MCF 10A (cell line): Measurements from ENCODE around the gene KCNRG. TPM values are rescaled to one million over a fixed set of nuclear protein-coding genes. Genes with fewer than 3 reads are reported as not detected.
A peak's percentile ranks its signal among the peaks of the same experiment; 100 is the strongest.

Source experiments
- BruUV-seq: library from RNA; stranded (reverse); fragments of 400-500 nt; replicated peaks from 2 replicates; lab custom pipeline; 2021; lab: Mats Ljungman, UMichigan
- CTCF ChIA-PET: fragments of 300-600 bp; sonication (Branson Sonifier 250); formaldehyde crosslinking; extraction: SDS; loops from one replicate; lab custom pipeline; 2021; ENCODE audit warnings: antibody characterized with exemption, inconsistent platforms; lab: Yijun Ruan, JAX
- POLR2A ChIA-PET: fragments of 300-600, 350-650 bp; sonication (Branson Sonifier 250); formaldehyde crosslinking; extraction: SDS; loops from one replicate; lab custom pipeline; 2020; ENCODE audit warnings: antibody characterized with exemption, inconsistent platforms; lab: Yijun Ruan, JAX
- DNase-seq: peaks from one replicate; pipeline ENCODE4 v3.0.0-alpha.2; 2018; ENCODE audit not compliant: unreplicated experiment
- H3K27ac Mint-ChIP-seq: one replicate; pipeline ENCODE4 v1.8.0; 2022; ENCODE audit warnings: mild to moderate bottlenecking, low read depth, mixed read lengths; ENCODE audit not compliant: unreplicated experiment
- H3K27me3 Mint-ChIP-seq: one replicate; pipeline ENCODE4 v1.8.0; 2022; ENCODE audit warnings: mixed read lengths; ENCODE audit not compliant: insufficient read depth, unreplicated experiment
- H3K36me3 Mint-ChIP-seq: one replicate; pipeline ENCODE4 v1.8.0; 2022; ENCODE audit warnings: mild to moderate bottlenecking, moderate library complexity, mixed read lengths; ENCODE audit not compliant: insufficient read depth, unreplicated experiment
- H3K4me1 Mint-ChIP-seq: one replicate; pipeline ENCODE4 v1.8.0; 2022; ENCODE audit warnings: mixed read lengths; ENCODE audit not compliant: insufficient read depth, unreplicated experiment
- H3K4me3 Mint-ChIP-seq: one replicate; pipeline ENCODE4 v1.8.0; 2022; ENCODE audit warnings: mild to moderate bottlenecking, moderate library complexity, mixed read lengths; ENCODE audit not compliant: unreplicated experiment
- H3K9me3 Mint-ChIP-seq: one replicate; pipeline ENCODE4 v1.8.0; 2022; ENCODE audit warnings: mixed read lengths; ENCODE audit not compliant: unreplicated experiment
- intact Hi-C: fragments of 100-400 bp; cut with micrococcal nuclease; formaldehyde crosslinking; loops from 2 replicates; pipeline ENCODE4 v1.14.1; 2022
- total RNA-seq: library from RNA; stranded (reverse); gene quantifications from 2 replicates; pipeline ENCODE4 v1.2.3, GENCODE V29; 2022
- TF ChIP-seq, protein P1 (sequence below): fragments of 200-600 bp; IDR thresholded peaks from one replicate; pipeline ENCODE4 v1.8.0; 2022; ENCODE audit warnings: antibody characterized with exemption, mild to moderate bottlenecking; ENCODE audit not compliant: unreplicated experiment

The KCNRG gene
- total RNA-seq, 1 experiment from 2014 or later: 0.28 TPM

DNA sequence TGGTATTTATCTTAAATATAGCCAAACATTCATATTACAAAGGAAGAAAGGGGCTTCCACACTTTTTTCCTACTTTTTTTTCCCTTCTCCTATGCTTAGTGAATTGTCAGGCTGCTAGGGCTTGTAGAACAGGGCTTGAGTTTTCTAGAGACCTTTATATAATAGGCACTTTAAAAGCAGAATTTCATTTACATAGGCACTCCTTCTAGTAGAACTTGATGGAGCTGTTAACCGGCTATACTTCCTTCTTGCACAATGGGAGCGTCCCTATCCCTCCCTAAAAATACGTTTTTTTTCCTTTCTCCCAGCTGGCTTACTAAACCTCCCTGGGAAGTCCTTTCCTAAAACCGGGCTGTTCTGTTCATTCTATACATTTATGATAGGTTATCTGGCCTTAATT lies 17.3 kb upstream of the KCNRG start:
- no peaks in the 10 kb centered on the region for H3K9me3 Mint-ChIP-seq
- ChIA-PET CTCF (interaction anchor here (0.6 to 2.4 kb wide), 19 partner anchors 9 to 1071 kb away, joined by 3 to 20 read pairs (median 4); partner anchors contain the start of genes KCNRG and SPRYD7), POLR2A (interaction anchor here (0.7 to 11.1 kb wide), 32 partner anchors 9 to 917 kb away, joined by 3 to 201 read pairs (median 6); partner anchors contain the start of genes EBPL, KCNRG and SPRYD7)
- TF ChIP-seq, protein P1, sequence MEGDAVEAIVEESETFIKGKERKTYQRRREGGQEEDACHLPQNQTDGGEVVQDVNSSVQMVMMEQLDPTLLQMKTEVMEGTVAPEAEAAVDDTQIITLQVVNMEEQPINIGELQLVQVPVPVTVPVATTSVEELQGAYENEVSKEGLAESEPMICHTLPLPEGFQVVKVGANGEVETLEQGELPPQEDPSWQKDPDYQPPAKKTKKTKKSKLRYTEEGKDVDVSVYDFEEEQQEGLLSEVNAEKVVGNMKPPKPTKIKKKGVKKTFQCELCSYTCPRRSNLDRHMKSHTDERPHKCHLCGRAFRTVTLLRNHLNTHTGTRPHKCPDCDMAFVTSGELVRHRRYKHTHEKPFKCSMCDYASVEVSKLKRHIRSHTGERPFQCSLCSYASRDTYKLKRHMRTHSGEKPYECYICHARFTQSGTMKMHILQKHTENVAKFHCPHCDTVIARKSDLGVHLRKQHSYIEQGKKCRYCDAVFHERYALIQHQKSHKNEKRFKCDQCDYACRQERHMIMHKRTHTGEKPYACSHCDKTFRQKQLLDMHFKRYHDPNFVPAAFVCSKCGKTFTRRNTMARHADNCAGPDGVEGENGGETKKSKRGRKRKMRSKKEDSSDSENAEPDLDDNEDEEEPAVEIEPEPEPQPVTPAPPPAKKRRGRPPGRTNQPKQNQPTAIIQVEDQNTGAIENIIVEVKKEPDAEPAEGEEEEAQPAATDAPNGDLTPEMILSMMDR: no peak
- intact Hi-C loops: loop anchor here (1.0 to 5.0 kb wide), 4 partner anchors 84 to 914 kb away; no protein-coding TSS in a partner anchor
- no peaks in the 10 kb centered on the region for H3K27me3 Mint-ChIP-seq
- H3K4me3 Mint-ChIP-seq: peak overlapping the region; percentile 89
- peak overlapping the region; percentile 80 for H3K27ac Mint-ChIP-seq
- TSS peak; percentile 43 for BruUV-seq
- H3K4me1 Mint-ChIP-seq: peaks cover 16% of the 10 kb centered on the region
- peak; percentile 25 for DNase-seq
- H3K36me3 Mint-ChIP-seq: peaks cover 56% of the 10 kb centered on the region

DNA sequence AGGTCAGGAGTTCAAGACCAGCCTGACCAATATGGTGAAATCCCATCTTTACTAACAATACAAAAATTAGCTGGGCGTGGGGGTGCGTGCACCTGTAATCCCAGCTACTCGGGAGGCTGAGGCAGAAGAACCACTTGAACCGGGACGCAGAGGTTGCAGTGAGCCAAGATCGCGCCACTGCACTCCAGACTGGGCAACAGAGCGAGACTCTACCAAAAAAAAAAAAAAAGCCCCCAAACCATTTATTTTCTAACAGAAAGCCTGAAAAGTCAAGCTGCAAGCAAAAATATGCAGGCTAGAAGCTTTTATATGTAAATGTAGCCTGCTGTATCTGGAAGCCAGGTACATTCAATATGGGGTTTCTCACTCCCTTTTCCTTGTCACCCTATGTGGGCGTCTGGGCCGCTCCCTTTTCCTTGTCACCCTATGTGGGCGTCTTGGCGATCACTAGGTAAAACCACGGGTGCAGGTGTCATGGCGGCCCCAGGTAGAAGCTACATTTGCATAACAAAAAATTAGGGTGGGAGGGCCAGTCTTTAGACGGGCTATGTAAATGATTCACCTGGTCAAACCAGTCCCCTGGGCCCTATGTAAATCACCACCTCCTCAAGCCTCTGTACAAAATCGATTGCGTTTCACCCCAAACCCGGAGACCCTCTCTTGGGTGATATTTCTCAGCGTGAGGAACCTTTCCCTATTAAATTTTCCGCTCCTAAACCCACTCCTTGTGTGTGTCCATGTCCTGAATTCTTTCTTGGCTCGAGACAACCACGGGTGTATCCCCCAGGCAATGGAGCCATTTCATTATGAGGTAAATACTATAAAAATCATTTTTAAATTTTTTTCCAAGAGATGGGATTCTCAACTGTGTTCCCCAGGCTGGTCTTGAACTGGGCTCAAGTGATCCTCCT lies 16.3 kb upstream of the KCNRG start:
- BruUV-seq: no TSS peak
- H3K27me3 Mint-ChIP-seq: no peaks in the 10 kb centered on the region
- H3K36me3 Mint-ChIP-seq: peaks cover 64% of the 10 kb centered on the region
- peaks cover 16% of the 10 kb centered on the region for H3K4me1 Mint-ChIP-seq
- no peak overlapping the region for H3K27ac Mint-ChIP-seq
- H3K9me3 Mint-ChIP-seq: no peaks in the 10 kb centered on the region
- peak overlapping the region; percentile 89 for H3K4me3 Mint-ChIP-seq
- intact Hi-C loops: loop anchor here (5.0 kb wide), 1 partner anchor 913 kb away; no protein-coding TSS in a partner anchor
- ChIA-PET POLR2A (interaction anchor here (0.6 to 11.1 kb wide), 14 partner anchors 8 to 913 kb away, joined by 3 to 201 read pairs (median 8); partner anchors contain the start of genes KCNRG and SPRYD7), CTCF (interaction anchor here (0.6 to 2.4 kb wide), 12 partner anchors 8 to 1070 kb away, joined by 3 to 20 read pairs (median 4); no protein-coding TSS in a partner anchor)
- TF ChIP-seq, protein P1: no peak
- no peak for DNase-seq

DNA sequence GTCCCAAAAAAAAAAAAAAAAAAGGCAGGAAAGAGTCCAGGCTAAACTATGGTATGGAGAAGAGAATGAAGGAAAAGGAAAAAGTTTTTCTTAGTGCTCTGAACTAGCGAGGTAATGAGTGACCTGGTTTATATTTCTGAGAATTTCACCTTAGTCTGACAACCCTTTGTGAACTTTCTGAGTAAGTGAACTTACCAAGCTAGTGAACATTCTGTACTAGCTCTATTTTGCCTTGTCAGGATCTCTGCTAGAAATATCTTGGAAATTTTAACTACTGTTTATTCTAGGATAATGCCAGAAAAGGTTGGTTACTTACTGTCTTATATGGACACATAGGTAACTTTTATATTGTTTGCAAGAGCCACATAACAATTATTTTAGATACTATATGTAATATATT lies 14.0 kb upstream of the KCNRG start:
- BruUV-seq: no TSS peak
- peak overlapping the region; percentile 27 for H3K27ac Mint-ChIP-seq
- no peak overlapping the region for H3K4me3 Mint-ChIP-seq
- ChIA-PET POLR2A (interaction anchor here (1.2 to 11.1 kb wide), 4 partner anchors 10 to 527 kb away, joined by 3 to 201 read pairs (median 6); no protein-coding TSS in a partner anchor), CTCF (interaction anchor here (0.7 kb wide), 2 partner anchors 89 to 911 kb away, joined by 3 read pairs; no protein-coding TSS in a partner anchor)
- H3K27me3 Mint-ChIP-seq: no peaks in the 10 kb centered on the region
- peaks cover 18% of the 10 kb centered on the region for H3K4me1 Mint-ChIP-seq
- intact Hi-C loops: no loop called here
- H3K9me3 Mint-ChIP-seq: no peaks in the 10 kb centered on the region
- no peak for DNase-seq
- TF ChIP-seq, protein P1: no peak
- H3K36me3 Mint-ChIP-seq: peaks cover 87% of the 10 kb centered on the region
